Lower leg skin (tissue), 3 donors: ENCODE results near the gene SEMA5B.

Experiments used
- CTCF ChIP-seq, 3 donors: fragments of 450-650 bp; IDR thresholded peaks; one replicate each; pipeline ENCODE4 v1.5.1; 2016; ENCODE audit warnings: antibody characterized with exemption in 3 of 3, mild to moderate bottlenecking in 3 of 3, moderate library complexity in 2 of 3
- POLR2A ChIP-seq, 2 donors: fragments of 450-650 bp; IDR thresholded peaks; one replicate each; pipeline ENCODE4 v1.6.1; 2016 to 2017; ENCODE audit warnings: antibody characterized with exemption in 2 of 2, mild to moderate bottlenecking in 1 of 2, moderate library complexity in 1 of 2

GRCh38 chr3:122873741-122874515 is 153.6 kb downstream of the SEMA5B start:
- TF ChIP-seq POLR2A (IDR thresholded peaks at IDR 0.05) (no peak), CTCF (IDR thresholded peaks at IDR 0.05) (no peak)
